IPS-20b (cell line): ENCODE data around the gene CHI3L1.

ENCODE experiments used
- H3K27ac ChIP-seq: one replicate; pipeline ENCODE4 v1.5.1; 2013; ENCODE audit warnings: low read length
- H3K27me3 ChIP-seq: 2 replicates; pipeline ENCODE4 v1.6.1; 2013; ENCODE audit warnings: mild to moderate bottlenecking, low read length, inconsistent platforms; ENCODE audit not compliant: insufficient read depth
- H3K36me3 ChIP-seq: 2 replicates; pipeline ENCODE4 v1.6.1; 2013; ENCODE audit warnings: low read depth, mild to moderate bottlenecking, inconsistent platforms, low read length, moderate library complexity; ENCODE audit not compliant: insufficient read depth
- H3K4me1 ChIP-seq: 2 replicates; pipeline ENCODE4 v1.6.1; 2013; ENCODE audit warnings: mild to moderate bottlenecking, control low read depth, inconsistent platforms, low read length, moderate library complexity; ENCODE audit not compliant: insufficient read depth
- H3K4me3 ChIP-seq: 2 replicates; pipeline ENCODE4 v1.5.1; 2013; ENCODE audit warnings: mild to moderate bottlenecking, low read length, inconsistent platforms
- H3K9ac ChIP-seq: 2 replicates; pipeline ENCODE4 v1.6.1; 2013; ENCODE audit warnings: low read depth, mild to moderate bottlenecking, inconsistent platforms, low read length, moderate library complexity
- H3K9me3 ChIP-seq: 2 replicates; pipeline ENCODE4 v1.6.1; 2013; ENCODE audit warnings: mild to moderate bottlenecking, low read depth, low read length, inconsistent platforms; ENCODE audit not compliant: insufficient read depth

CHI3L1 gene

DNA sequence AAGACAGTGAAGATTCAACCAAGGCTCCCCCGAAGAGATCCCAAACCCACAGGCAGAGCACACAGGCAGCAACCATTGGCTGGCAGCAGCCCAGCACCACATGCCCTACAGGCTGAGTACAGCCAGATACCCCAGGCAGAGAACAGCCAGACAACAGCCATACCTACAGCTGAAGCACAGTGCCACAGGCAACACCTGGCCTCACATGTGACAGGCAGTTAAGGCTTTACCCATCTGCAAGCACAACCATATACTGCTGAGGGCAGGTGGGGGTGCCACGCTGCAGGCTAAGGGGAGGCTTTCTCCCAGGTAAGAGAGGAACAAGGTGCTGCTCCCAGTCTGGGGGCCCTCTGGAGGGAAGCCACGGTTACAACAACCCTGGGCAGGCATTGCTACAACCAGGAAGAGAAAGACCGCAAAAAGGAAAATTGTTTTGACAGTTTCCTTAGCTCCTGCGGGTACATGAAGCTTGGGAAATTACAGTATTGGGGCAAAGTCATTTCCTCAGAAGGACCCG lies 30.7 kb upstream of the CHI3L1 start:
- no peaks in the 10 kb centered on the region for H3K9me3 ChIP-seq
- peaks cover 4% of the 10 kb centered on the region; the same call in 1 of the 2 replicates for H3K4me1 ChIP-seq
- 0 out of 2 replicates have a peak, but pooled peaks cover 7% of the 10 kb centered on the region for H3K27me3 ChIP-seq
- no peaks in the 10 kb centered on the region for H3K36me3 ChIP-seq
- no peak overlapping the region for H3K4me3 ChIP-seq
- H3K9ac ChIP-seq, result no peak overlapping the region
- H3K27ac ChIP-seq, result no peak overlapping the region

DNA sequence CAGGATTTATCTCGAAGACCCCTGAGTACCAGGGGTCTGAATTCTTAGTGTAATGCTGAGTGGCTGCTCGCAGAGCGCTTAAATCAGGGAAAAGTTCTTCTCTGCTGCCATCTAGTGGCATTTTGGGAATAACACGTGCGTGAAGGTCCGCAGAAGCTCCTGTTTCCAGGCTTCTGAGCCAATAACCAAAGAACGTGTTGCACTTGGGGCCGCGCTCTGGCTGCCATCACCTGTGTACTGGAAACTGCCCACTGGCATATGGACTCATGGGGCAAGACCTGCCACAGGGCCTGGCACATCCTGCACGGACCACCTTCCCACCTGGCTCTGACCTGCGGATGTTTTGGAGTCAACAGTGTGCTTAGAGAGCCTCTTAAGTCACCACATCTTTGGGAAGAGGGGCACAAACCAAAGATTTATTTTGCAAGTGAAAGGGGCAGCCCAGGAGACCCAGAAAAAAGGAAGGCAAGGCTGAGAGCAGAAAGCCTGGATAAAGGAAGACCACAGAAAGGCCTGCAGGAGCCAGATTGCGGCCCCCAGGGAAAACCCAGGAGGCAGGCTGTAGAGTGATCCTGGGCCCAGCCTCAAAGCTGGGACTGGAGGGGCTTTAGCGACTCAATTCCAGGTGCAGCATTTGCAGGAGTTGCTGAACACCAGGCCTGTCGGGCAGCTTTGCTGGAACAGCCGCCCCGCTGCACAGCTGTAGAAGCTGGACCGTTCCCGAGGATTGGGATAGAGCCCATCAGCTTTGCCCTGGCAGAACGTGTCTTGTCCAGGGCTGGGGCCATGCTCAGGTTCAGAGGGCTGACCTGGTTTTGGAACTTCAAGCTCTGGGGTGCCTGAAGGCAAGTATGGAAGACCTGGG lies 30.0 kb upstream of the CHI3L1 start:
- Histone ChIP-seq H3K4me3 (peak overlapping the region; percentile 49; the same call in 1 of the 2 replicates), H3K36me3 (no peaks in the 10 kb centered on the region), H3K9me3 (no peaks in the 10 kb centered on the region), H3K27ac (no peak overlapping the region), H3K9ac (no peak overlapping the region), H3K4me1 (peaks cover 4% of the 10 kb centered on the region; the same call in 1 of the 2 replicates), H3K27me3 (0 out of 2 replicates have a peak, but pooled peaks cover 7% of the 10 kb centered on the region)

DNA sequence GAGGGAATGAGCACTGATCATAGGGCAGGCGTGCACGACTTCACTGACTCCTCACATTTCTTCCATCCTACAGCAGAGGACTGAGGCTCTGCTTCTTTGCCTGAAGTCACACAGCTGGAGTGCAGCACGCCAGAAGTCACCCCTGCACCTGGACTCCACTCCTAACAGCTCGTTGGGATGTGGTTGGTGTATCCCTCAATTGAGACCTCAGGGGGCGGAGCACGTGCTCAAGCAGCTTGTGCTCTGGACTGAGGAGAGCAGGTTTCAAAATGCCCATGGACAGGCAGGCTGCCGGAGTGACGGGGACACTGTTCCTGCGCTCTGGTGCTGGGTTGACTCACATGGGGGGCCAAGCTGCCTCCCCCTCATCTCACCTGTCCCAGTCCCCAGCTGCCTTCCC lies 29.1 kb upstream of the CHI3L1 start:
- Histone ChIP-seq H3K9ac (no peak overlapping the region), H3K4me3 (no peak overlapping the region), H3K36me3 (no peaks in the 10 kb centered on the region), H3K9me3 (no peaks in the 10 kb centered on the region), H3K27me3 (0 out of 2 replicates have a peak, but pooled peaks cover 7% of the 10 kb centered on the region), H3K27ac (no peak overlapping the region), H3K4me1 (peaks cover 4% of the 10 kb centered on the region; the same call in 1 of the 2 replicates)

DNA sequence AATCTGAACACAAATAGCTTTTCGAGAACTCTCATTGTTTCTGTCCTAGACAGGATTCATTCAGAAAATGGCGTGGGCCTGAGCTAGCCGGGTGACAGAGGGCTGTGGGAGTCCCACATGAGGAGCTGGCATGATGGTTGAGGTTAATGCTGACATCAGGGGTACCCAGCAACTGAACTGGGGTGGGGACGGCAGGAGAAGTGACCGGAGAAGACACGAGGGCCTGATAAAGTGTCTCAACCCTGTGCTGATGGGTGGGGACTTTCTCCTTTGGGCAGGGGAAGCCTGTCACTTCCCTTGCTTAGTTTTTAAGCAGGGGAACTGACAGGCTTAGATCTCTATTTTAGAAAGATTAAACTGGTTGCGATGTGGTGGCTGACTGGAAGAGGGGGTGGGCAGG lies 28.4 kb upstream of the CHI3L1 start:
- H3K27me3 ChIP-seq, result 0 out of 2 replicates have a peak, but pooled peaks cover 7% of the 10 kb centered on the region
- H3K36me3 ChIP-seq, result no peaks in the 10 kb centered on the region
- no peaks in the 10 kb centered on the region for H3K9me3 ChIP-seq
- no peak overlapping the region for H3K27ac ChIP-seq
- H3K4me1 ChIP-seq, result peaks cover 4% of the 10 kb centered on the region; the same call in 1 of the 2 replicates
- no peak overlapping the region for H3K4me3 ChIP-seq
- H3K9ac ChIP-seq, result no peak overlapping the region

DNA sequence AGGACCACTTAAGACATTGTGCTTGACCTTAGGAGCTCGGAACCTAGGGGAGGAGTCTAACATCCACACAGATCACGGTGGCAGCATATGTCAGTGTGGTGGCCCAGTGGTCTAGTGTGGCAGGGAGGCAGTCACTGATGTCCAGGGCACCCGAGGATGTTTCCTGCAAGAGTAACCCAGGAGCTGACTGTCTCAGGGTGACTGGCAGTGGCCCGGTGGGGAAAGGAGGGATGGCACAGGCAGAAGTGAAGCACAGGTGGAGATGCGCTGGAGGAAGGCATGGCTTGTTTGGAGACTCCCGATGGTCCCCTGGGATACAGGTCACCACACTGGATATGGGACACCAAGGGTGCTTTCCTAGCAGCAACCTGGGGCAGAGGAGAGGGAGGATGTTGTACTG lies 26.6 kb upstream of the CHI3L1 start:
- no peak overlapping the region for H3K4me3 ChIP-seq
- no peaks in the 10 kb centered on the region for H3K36me3 ChIP-seq
- 0 out of 2 replicates have a peak, but pooled peaks cover 7% of the 10 kb centered on the region for H3K27me3 ChIP-seq
- no peak overlapping the region for H3K9ac ChIP-seq
- H3K4me1 ChIP-seq, result peaks cover 4% of the 10 kb centered on the region; the same call in 1 of the 2 replicates
- no peak overlapping the region for H3K27ac ChIP-seq
- H3K9me3 ChIP-seq, result no peaks in the 10 kb centered on the region

DNA sequence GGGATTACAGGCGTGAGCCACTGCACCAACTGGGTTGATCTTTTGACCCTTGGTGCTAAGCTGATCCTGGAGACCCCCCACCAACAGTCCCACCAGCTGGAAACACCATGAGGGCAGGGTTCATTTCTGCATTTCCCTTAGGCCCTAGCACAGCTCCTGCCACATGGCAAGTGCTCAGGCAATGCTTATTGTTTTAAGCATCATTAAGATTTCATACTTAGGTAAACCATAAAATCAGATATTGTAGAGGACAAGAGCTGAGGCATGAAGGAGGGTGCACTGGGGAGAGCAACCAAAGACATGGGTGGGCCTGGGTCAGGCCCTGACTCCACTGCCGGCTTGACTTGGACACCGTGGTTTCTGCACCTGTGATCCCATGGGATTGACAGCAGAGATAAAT lies 25.3 kb upstream of the CHI3L1 start:
- Histone ChIP-seq H3K4me1 (peaks cover 4% of the 10 kb centered on the region; the same call in 1 of the 2 replicates), H3K27me3 (0 out of 2 replicates have a peak, but pooled peaks cover 7% of the 10 kb centered on the region), H3K27ac (no peak overlapping the region), H3K9me3 (no peaks in the 10 kb centered on the region), H3K36me3 (no peaks in the 10 kb centered on the region), H3K4me3 (no peak overlapping the region), H3K9ac (no peak overlapping the region)

DNA sequence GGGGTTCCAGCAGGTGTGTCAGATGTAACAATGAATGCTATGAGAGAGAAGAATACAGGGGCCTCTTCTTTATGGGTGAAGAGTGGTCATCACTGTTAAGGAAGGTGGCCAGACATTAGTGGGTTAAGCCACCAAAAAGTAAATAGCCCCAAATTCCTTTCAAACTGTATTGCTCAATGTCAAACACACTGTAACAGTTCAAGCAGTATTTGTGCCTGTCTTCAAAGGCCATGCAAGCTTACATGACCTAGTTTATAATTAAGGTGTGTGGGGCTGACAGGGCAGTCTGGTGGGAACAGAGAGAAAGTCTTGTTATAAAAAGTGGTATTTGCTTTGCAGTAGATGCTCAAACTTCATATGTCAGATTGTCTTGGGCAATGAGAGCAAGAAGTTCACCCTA lies 24.5 kb upstream of the CHI3L1 start:
- Histone ChIP-seq H3K27me3 (0 out of 2 replicates have a peak, but pooled peaks cover 7% of the 10 kb centered on the region), H3K4me3 (no peak overlapping the region), H3K9me3 (no peaks in the 10 kb centered on the region), H3K27ac (no peak overlapping the region), H3K9ac (no peak overlapping the region), H3K4me1 (no peaks in the 10 kb centered on the region), H3K36me3 (no peaks in the 10 kb centered on the region)

DNA sequence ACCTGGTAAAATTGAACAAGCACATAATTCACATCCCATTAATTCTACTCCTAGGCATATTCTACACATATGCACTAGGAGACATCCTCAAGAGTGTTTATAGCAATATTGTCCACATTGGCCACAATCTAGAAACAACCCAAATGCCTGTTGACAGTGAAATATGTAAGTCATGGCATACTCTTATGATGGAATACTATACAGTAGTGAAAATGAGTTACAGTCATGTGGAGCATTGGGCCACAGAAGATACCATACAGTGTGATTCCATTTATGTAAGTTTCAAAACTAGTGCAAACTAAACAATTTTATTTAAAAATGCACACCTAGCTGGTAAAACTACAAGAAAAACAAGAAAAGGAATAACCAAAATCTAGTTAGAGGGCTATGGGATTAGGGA lies 23.8 kb upstream of the CHI3L1 start:
- H3K4me1 ChIP-seq, result no peaks in the 10 kb centered on the region
- 0 out of 2 replicates have a peak, but pooled peaks cover under 1% of the 10 kb centered on the region for H3K27me3 ChIP-seq
- H3K9ac ChIP-seq, result no peak overlapping the region
- no peak overlapping the region for H3K27ac ChIP-seq
- no peak overlapping the region for H3K4me3 ChIP-seq
- H3K9me3 ChIP-seq, result no peaks in the 10 kb centered on the region
- H3K36me3 ChIP-seq, result no peaks in the 10 kb centered on the region

DNA sequence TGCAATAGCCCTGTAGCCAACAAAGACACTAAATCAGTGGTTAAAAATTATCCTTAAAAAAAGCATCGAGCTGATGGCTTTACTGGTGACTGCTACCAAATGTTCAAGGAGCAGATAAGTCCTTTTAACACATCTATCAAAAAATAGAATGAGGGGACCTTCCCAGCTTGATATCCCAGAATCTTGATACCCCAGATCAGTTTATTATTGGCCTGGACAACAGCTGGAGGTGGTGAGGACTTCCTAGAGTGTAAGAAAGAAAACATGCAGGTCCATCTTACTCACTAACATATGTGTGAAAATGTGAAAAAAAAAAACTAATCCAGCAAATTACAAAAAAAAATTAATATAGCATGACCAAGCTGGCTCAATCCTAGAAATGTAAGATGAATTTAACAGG lies 21.7 kb upstream of the CHI3L1 start:
- Histone ChIP-seq H3K27ac (no peak overlapping the region), H3K27me3 (no peaks in the 10 kb centered on the region), H3K36me3 (no peaks in the 10 kb centered on the region), H3K4me1 (no peaks in the 10 kb centered on the region), H3K4me3 (no peak overlapping the region), H3K9me3 (no peaks in the 10 kb centered on the region), H3K9ac (no peak overlapping the region)

DNA sequence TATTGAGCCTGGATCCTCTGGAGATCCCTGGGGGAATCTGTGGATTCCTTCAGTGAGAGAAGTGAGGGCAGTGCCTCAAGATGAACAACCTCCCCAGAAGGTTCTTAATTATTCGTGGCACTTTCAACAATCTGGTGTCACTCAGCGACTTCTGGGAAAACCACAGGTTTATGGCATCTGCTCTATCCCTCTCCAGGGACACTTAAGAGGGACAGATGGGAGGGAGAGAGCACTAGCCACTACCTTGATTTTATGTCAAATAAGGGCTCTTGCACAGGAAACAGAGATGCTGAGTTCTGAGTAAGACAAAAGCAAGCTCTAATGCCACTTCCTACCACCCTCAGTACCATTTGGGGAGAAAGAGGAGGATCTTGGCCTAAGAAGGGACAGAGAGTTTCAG lies 21.2 kb upstream of the CHI3L1 start:
- no peak overlapping the region for H3K9ac ChIP-seq
- H3K27ac ChIP-seq, result no peak overlapping the region

DNA sequence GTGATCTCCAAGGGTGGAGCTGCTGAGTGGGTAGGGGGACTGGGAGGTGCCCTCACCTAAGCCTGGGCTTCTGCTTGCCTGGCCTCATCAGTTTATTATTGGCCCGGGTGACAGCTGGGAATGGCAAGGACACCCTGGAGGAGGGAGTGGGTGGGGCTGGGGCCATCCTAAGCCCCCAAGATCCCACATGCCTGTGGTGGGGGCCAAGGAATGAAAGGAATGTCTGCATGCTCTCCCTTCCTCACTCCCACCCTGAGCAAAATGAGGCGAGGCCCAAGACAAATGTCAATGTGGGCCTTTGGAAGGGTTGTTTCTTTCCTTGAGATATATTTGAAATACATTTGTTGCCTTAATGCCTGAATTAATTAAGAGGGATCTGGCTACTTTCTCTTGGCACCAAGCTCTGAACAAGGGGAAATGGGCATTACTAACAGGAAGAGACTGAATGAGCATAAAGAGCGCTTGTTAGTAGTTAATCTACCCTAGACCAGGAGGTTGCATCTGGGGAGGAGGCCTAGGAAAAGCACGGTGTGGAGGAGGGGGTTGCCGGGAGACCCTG lies 19.7 kb upstream of the CHI3L1 start:
- Histone ChIP-seq H3K36me3 (no peaks in the 10 kb centered on the region), H3K27me3 (no peaks in the 10 kb centered on the region), H3K27ac (no peak overlapping the region), H3K4me1 (no peaks in the 10 kb centered on the region), H3K4me3 (no peak overlapping the region), H3K9ac (no peak overlapping the region), H3K9me3 (no peaks in the 10 kb centered on the region)

More for the DNA sequence above, 21.2 kb upstream of the CHI3L1 start:
- H3K36me3 ChIP-seq, result no peaks in the 10 kb centered on the region
- no peaks in the 10 kb centered on the region for H3K9me3 ChIP-seq
- H3K27me3 ChIP-seq, result no peaks in the 10 kb centered on the region
- H3K4me1 ChIP-seq, result no peaks in the 10 kb centered on the region
- H3K4me3 ChIP-seq, result no peak overlapping the region
